HG03196 (cell line): ENCODE results near the gene KRT33A.

Source experiments
- ATAC-seq: cut with Tn5 transposase; IDR thresholded peaks from one replicate; pipeline ENCODE4 v1.9.1; 2021; ENCODE audit not compliant: unreplicated experiment

The KRT33A gene

GRCh38 chr17:41304091-41304490 lies 46.5 kb downstream of the KRT33A start:
- no peak for ATAC-seq

- no peak for ATAC-seq
These were observed 47.6 kb downstream of the KRT33A start for GRCh38 chr17:41302981-41303380.

- no peak for ATAC-seq
These were observed 48.4 kb downstream of the KRT33A start, which contains the start of gene KRTAP29-1 for GRCh38 chr17:41301916-41302901. Gene KRTAP29-1 (minus strand): TSS chr17:41302851. CDS start chr17:41302851, 0 bp downstream.

GRCh38 chr17:41301204-41301790 lies 49.3 kb downstream of the KRT33A start:
- no peak for ATAC-seq

GRCh38 chr17:41298458-41299135 lies 52.0 kb downstream of the KRT33A start:
- ATAC-seq: no peak

GRCh38 chr17:41296846-41297245 lies 53.8 kb downstream of the KRT33A start:
- ATAC-seq: no peak
